ENCODE measurements around the gene VKORC1L1.
"Not testable (repeated sequence)": the region's sequence is repeated elsewhere in the genome, so short reads cannot be mapped to it uniquely, and the experiment has no call there.

The VKORC1L1 gene

DNA sequence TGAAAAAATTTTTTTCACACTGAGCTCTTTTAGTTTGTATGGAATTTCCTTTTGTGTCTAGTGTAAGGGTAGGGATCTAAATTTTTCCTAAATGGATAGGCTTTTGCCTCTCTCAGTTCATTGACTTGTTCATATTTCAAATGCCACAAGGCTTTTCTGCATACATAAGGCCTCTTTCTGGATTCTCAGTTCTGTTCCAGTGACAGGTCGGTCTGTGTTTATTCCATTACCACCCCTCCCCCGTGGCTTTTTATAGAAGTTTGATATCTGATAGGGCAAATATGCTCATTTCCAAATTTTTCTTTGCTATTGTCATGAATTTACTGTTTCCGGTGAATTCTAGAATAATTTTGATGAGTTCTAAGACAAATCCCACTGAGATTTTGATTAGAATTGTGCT, 12.7 kb downstream of the VKORC1L1 start:
- DNase-seq: not testable (repeated sequence)

DNA sequence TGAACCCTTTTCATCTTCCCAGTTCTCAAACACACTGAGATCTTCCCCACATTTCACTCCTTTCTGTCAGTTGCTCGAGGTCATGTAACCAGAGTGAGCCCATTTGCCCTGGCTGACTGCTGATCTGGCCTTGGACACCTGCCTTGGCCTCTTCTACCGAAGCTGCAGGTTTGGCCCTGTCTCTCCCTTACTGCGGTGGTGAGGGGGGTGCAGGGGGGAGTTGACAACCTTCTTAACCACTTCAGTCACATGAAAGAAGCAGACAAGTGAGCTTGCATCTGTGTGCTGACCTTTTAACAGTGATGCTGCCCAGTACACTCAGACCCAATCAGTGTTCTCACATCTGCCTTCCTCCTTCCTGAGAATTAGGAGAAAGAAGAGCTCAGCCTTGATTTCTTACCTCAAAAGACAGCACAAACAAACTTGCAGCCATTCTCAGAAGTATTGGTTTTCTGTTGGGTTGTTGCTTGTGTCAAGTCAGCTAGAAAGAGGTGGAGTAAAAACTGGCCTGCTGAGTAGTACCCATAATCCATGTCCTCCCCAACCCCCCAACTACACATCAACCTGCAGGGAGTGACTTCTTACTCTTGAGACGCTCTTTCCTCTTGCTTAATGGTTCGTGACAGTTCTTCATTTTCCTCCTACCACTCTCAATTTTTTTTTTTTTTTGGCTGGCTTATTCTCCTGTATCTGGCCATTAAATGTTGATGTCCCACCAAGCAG, 15.7 kb downstream of the VKORC1L1 start:
- DNase-seq: not testable (repeated sequence)

DNA sequence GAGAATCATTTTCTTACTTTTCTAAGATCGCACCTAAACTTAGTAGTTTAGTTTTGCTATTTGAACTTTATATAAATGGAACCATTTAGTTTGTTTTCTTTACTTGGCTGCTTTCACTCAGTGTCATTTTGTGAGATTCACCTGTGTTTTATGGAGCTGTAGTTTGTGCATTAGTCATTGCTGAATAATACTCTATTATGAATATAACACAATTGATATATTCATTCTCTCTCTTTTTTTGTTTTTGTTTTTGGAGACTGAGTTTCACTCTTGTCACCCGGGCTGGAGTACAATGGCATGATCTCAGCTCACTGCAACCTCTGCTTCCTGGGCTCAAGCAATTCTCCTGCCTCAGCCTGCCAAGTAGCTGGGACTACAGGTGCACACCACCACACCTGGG, 16.8 kb downstream of the VKORC1L1 start:
- DNase-seq: not testable (repeated sequence)

- no peak for DNase-seq
Measured at GRCh38 chr7:65892161-65892560, 19.3 kb downstream of the VKORC1L1 start.

DNA sequence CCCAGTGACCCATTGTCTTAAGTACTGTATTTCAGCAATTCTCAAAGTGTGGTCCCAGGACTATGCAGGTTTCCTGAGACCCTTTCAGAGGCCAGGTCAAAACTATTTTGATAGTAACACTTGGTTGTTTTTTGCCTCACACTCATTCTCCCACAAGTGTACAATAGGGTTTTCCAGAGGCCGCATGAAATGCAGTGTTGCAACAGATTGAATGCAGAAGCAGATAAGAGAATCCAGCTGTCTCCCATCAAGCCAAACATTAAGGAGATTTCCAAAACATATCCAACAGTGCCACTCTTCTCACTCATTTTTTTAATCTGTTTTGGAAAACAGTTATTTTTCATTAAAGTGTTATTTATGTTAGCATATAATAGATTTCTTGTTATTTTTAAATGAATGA, 20.0 kb downstream of the VKORC1L1 start:
- no peak for DNase-seq

- DNase-seq: no peak
Measured at GRCh38 chr7:65896279-65896870, 23.5 kb downstream of the VKORC1L1 start.

DNA sequence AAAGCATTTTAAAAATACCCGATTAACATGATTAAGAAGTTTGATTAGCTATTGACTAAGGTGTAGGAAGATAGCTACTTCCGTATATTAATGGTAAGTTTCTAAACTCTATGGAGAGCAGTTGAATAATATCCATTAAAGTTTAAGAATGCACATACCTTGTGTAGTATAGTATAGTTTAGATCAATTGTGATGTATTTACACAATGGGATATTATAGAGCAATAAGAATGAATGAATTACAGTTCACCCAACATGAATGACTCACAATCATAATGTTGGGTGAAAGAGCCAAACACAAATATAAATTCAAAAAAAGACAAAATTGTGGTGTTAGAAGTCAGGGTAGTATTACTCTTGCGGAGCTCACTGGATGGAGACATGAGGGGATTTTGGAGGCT, 24.4 kb downstream of the VKORC1L1 start:
- DNase-seq: not testable (repeated sequence)

GRCh38 chr7:65898677-65899447, 26.0 kb downstream of the VKORC1L1 start:
- not testable (repeated sequence) for DNase-seq

DNA sequence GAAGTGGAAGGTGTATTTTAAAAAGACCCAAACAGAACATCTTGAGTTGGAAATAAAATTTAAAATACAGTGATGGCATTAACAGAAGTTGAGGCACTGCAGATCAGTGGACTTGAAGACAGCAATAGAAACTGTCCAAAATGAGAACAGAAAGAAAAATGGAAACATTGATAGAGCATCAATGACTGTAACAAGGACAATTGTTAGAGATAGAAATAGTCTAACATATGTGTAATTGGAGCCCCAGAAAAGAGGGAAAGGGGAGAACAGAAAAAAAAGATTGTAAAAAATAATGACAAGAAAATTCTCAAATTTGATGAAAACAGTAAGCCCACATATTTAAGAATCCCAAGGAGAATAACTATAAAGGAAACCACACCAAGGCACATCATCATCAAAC, 29.4 kb downstream of the VKORC1L1 start:
- DNase-seq: no peak

- no peak for DNase-seq
Measured at GRCh38 chr7:65907501-65908198, 34.8 kb downstream of the VKORC1L1 start.

GRCh38 chr7:65910237-65910636, 37.4 kb downstream of the VKORC1L1 start:
- no peak for DNase-seq

- DNase-seq: no peak
Measured at GRCh38 chr7:65912237-65912636, 39.4 kb downstream of the VKORC1L1 start.

GRCh38 chr7:65915921-65916657, 43.2 kb downstream of the VKORC1L1 start:
- no peak for DNase-seq

- no peak for DNase-seq
Measured at GRCh38 chr7:65923316-65923715, 50.4 kb downstream of the VKORC1L1 start.

DNA sequence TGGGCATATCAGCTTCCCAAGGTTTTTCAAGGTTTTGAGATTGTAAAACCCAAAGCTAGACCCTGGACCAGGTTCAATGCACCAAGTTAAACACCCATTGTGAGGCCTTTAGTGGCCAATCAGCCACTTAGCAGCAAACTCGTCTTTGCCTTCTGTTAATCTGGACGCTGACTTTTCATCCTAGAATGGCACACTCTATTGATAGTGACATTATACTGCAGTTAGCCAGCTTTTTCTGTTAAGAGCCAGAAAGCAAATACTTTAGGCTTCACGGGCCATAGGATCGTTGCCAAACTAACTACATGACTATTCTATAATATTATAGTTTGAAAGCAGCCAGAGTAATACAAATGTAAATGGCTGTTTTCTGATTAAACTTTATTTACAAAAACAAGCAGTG, 51.3 kb downstream of the VKORC1L1 start:
- no peak for DNase-seq

GRCh38 chr7:65925040-65925439, 52.2 kb downstream of the VKORC1L1 start:
- no peak for DNase-seq

GRCh38 chr7:65926588-65926987, 53.7 kb downstream of the VKORC1L1 start:
- no peak for DNase-seq

DNA sequence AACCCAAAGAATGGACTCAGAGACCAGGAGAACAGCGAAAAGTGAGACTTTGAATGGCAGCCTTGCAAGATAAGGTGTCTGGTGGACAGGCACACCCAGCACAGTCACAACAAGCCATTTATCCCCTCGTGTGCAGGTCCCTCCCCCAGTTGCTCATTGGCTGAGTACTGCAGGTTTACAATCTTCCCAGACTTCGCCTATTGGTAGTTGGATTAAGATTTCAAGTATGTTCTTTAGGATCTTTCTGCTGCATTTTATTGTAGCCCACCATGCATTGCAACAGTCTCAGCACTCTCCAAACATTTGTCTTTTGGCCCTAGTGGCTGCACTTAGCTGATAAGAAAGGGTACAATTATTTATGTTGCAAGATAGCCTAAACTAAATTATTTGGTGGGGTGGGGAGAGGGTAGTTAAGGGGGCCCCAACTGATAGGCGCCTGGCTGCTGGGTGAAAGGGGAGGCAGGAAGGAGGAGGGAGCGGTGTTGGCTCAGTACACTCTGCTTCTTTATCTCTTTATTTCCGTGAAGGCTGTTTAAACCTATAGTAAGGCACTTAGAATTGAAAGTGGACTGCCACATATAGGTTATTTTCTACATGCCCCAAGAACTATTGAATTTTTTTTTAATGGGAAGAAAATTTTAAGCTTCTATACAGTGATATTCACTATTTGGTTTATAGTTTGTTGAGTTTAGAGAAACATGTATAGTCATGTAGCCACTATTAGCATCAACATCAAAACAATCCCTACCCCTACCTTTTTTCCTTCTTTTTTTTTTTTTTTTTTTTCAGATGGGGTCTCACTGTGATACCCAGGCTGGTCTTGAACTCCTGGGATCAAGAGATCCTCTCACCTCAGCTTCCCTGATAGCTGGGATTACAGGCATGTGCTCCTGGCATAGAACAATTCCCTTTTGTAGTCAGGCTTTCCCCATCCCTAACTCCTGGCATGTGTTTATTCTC, 54.9 kb downstream of the VKORC1L1 start:
- no peak for DNase-seq

GRCh38 chr7:65931685-65932084, 58.8 kb downstream of the VKORC1L1 start:
- DNase-seq: no peak

DNA sequence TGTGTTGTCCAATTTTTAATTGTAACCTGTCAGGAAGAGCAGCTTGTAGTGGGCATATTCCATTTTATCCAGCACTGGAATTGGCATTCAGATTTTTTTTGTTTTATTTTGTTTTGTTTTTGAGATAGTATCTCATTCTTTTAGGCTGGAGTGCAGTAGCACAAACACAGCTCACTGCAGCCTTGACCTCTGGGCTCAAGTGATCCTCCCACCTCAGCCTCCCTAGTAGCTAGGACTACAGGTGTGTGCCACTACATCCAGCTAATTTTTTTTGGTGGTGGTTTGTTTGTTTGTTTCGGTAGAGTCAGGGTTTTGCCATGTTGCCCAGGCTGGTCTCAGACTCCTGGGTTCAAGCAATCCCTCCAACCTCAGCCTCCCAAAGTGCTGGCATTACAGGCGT, 64.4 kb downstream of the VKORC1L1 start:
- DNase-seq: no peak

GRCh38 chr7:65938336-65938895, 65.5 kb downstream of the VKORC1L1 start:
- no peak for DNase-seq

Measured in activated effector memory CD4-positive, alpha-beta T cell treated with Interleukin-2 at 50 U/mL for 16 hours (primary cell).